IMR-90 (cell line): ENCODE measurements around the gene SNAPC4. TPM values are rescaled to one million over a fixed set of nuclear protein-coding genes. Genes with fewer than 3 reads are reported as not detected.
A peak's percentile ranks its signal among the peaks of the same experiment; 100 is the strongest.

ENCODE experiments used
- ATAC-seq: fragments of 200-7000 bp; cut with Tn5 transposase; 2 replicates; pipeline ENCODE4 v1.9.1; 2020; ENCODE audit warnings: low read depth, mild to moderate bottlenecking, moderate library complexity
- BruUV-seq: library from RNA; stranded (reverse); fragments of 400-500 nt; replicated peaks from 2 replicates; lab custom pipeline; 2021; lab: Mats Ljungman, UMichigan
- CTCF ChIA-PET: fragments of 300-600 bp; formaldehyde crosslinking; extraction: SDS; loops from one replicate; lab custom pipeline; 2021; ENCODE audit warnings: antibody characterized with exemption; lab: Yijun Ruan, JAX
- POLR2A ChIA-PET: fragments of 300-600 bp; sonication (Branson Sonifier 250); formaldehyde crosslinking; loops from one replicate; lab custom pipeline; 2022; ENCODE audit warnings: antibody characterized with exemption; ENCODE audit not compliant: unreplicated experiment; lab: Charles Lee
- DNase-seq: peaks from one replicate; pipeline ENCODE4 v3.0.0; 2013
- H2AFZ ChIP-seq: replicated peaks from 2 replicates; pipeline ENCODE3; 2013; ENCODE audit warnings: low read length, mild to moderate bottlenecking; ENCODE audit not compliant: poor library complexity
- H2AK5ac ChIP-seq: 2 replicates; pipeline ENCODE4 v1.6.1; 2013; ENCODE audit warnings: low read depth, low read length, inconsistent platforms
- H2AK9ac ChIP-seq: replicated peaks from 2 replicates; pipeline ENCODE3; 2013; ENCODE audit warnings: mild to moderate bottlenecking, low read depth, low read length, moderate library complexity; ENCODE audit not compliant: poor library complexity
- H2BK120ac ChIP-seq: 2 replicates; pipeline ENCODE4 v1.6.1; 2013; ENCODE audit warnings: low read depth, low read length, inconsistent platforms
- H2BK15ac ChIP-seq: 3 replicates; pipeline ENCODE4 v1.6.1; 2013; ENCODE audit warnings: low read depth, low read length, inconsistent platforms
- H2BK20ac ChIP-seq: 2 replicates; pipeline ENCODE4 v1.6.1; 2013; ENCODE audit warnings: low read depth, mild to moderate bottlenecking, inconsistent platforms, low read length, moderate library complexity
- H2BK5ac ChIP-seq: 2 replicates; pipeline ENCODE4 v1.6.1; 2013; ENCODE audit warnings: mild to moderate bottlenecking, low read depth, low read length, inconsistent platforms; ENCODE audit not compliant: poor library complexity, severe bottlenecking
- H3K14ac ChIP-seq: replicated peaks from 2 replicates; pipeline ENCODE4 v1.6.1; 2013; ENCODE audit warnings: low read depth, low read length, inconsistent platforms
- H3K18ac ChIP-seq: 2 replicates; pipeline ENCODE4 v1.6.1; 2013; ENCODE audit warnings: low read depth, low read length, control low read depth
- H3K23ac ChIP-seq: 2 replicates; pipeline ENCODE4 v1.6.1; 2013; ENCODE audit warnings: low read depth, low read length, inconsistent platforms
- H3K27ac ChIP-seq: 2 replicates; pipeline ENCODE4 v1.5.1; 2013; ENCODE audit warnings: mild to moderate bottlenecking, control low read depth, low read length; ENCODE audit not compliant: insufficient read depth
- H3K27me3 ChIP-seq: 2 replicates; pipeline ENCODE4 v1.6.1; 2013; ENCODE audit warnings: low read length; ENCODE audit not compliant: control insufficient read depth, insufficient read depth
- H3K36me3 ChIP-seq: 2 replicates; pipeline ENCODE4 v1.6.1; 2013; ENCODE audit warnings: low read length, mixed read lengths; ENCODE audit not compliant: control insufficient read depth, insufficient read depth
- H3K4ac ChIP-seq: 2 replicates; pipeline ENCODE4 v1.6.1; 2013; ENCODE audit warnings: low read depth, low read length, inconsistent platforms
- H3K4me1 ChIP-seq: 2 replicates; pipeline ENCODE4 v1.6.1; 2013; ENCODE audit warnings: low read length, mixed read lengths; ENCODE audit not compliant: control insufficient read depth, insufficient read depth
- H3K4me2 ChIP-seq: 2 replicates; pipeline ENCODE4 v1.6.1; 2013; ENCODE audit warnings: low read depth, mild to moderate bottlenecking, control low read depth, low read length, moderate library complexity
- H3K4me3 ChIP-seq: 2 replicates; pipeline ENCODE4 v1.5.1; 2013; ENCODE audit warnings: low read depth, mild to moderate bottlenecking, control low read depth, low read length, moderate library complexity; ENCODE audit not compliant: insufficient read depth
- H3K56ac ChIP-seq: 2 replicates; pipeline ENCODE4 v1.6.1; 2013; ENCODE audit warnings: low read length, inconsistent platforms; ENCODE audit not compliant: insufficient read depth; ENCODE audit errors: extremely low read depth
- H3K79me1 ChIP-seq, 2 experiments: 2 replicates each; pipeline ENCODE4 v1.6.1; 2013; ENCODE audit warnings: low read length in 2 of 2, inconsistent platforms in 1 of 2, low read depth in 1 of 2
- H3K9ac ChIP-seq: 2 replicates; pipeline ENCODE4 v1.6.1; 2013; ENCODE audit warnings: low read depth, low read length, control low read depth
- H3K9me1 ChIP-seq: 2 replicates; pipeline ENCODE4 v1.6.1; 2013; ENCODE audit warnings: low read length, inconsistent platforms; ENCODE audit not compliant: insufficient read depth
- H3K9me3 ChIP-seq: 2 replicates; pipeline ENCODE4 v1.6.1; 2013; ENCODE audit warnings: low read length; ENCODE audit not compliant: control insufficient read depth, insufficient read depth
- H4K20me1 ChIP-seq: 2 replicates; pipeline ENCODE4 v1.6.1; 2013; ENCODE audit warnings: low read length, inconsistent platforms; ENCODE audit not compliant: insufficient read depth
- H4K5ac ChIP-seq: 2 replicates; pipeline ENCODE4 v1.6.1; 2013; ENCODE audit warnings: mild to moderate bottlenecking, low read depth, low read length, control low read depth
- H4K8ac ChIP-seq, 2 experiments: 2 replicates each; pipeline ENCODE4 v1.6.1; 2013; ENCODE audit warnings: low read depth in 2 of 2, low read length in 2 of 2, control low read depth in 1 of 2, inconsistent platforms in 1 of 2
- H4K91ac ChIP-seq: 2 replicates; pipeline ENCODE4 v1.6.1; 2013; ENCODE audit warnings: low read depth, low read length, inconsistent platforms; ENCODE audit not compliant: insufficient read depth
- MAFK ChIP-seq: IDR thresholded peaks from 2 replicates; pipeline ENCODE4 v1.6.1; 2012; ENCODE audit warnings: low read depth, low read length, improper control_type of control experiment
- MAZ ChIP-seq: IDR thresholded peaks from 2 replicates; pipeline ENCODE4 v1.6.1; 2012; ENCODE audit warnings: low read depth, mild to moderate bottlenecking, low read length, improper control_type of control experiment, moderate library complexity, borderline replicate concordance
- WGBS, 2 experiments: methylation state at CpG; one replicate each; pipeline versions ENCODE4 v1.1.5 to v1.1.7; 2013; ENCODE audit warnings: missing lambda C conversion rate in 2 of 2; ENCODE audit not compliant: insufficient read length in 1 of 2; ENCODE audit errors: extremely low coverage in 2 of 2; 5-methylcytosine and 5-hydroxymethylcytosine counted together
- dilution Hi-C: fragments of 300-500 bp; cut with HindIII; formaldehyde crosslinking; loops from one replicate; pipeline ENCODE4 v1.14.3; 2018; ENCODE audit warnings: low sequenced_read_pairs; ENCODE audit not compliant: unreplicated experiment
- in situ Hi-C: fragments of 300-500 bp; cut with MboI; formaldehyde crosslinking; loops from 3 replicates; pipeline ENCODE4 v1.14.3; 2019; ENCODE audit warnings: low sequenced_read_pairs, inconsistent platforms, mixed read lengths
- intact Hi-C: fragments of 100-400 bp; cut with micrococcal nuclease; formaldehyde crosslinking; loops from 2 replicates; pipeline ENCODE4 v1.10.0; 2022
- polyA plus RNA-seq, 3 experiments: library from polyadenylated mRNA; depleted of rRNA; stranded (reverse); fragments of >200 nt; gene quantifications; 2 replicates each; pipeline ENCODE4 v1.2.3, GENCODE V29; 2012; ENCODE audit warnings: low replicate concordance in 1 of 3
- total RNA-seq: library from RNA; depleted of rRNA; stranded (reverse); fragments of >200 nt; gene quantifications from 2 replicates; pipeline ENCODE4 v1.2.3, GENCODE V29; 2012

SNAPC4 gene
- total and polyA plus RNA-seq, 2 of the 4 experiments (the other 2 are of a cell fraction): 2.5 to 6.5 TPM

DNA sequence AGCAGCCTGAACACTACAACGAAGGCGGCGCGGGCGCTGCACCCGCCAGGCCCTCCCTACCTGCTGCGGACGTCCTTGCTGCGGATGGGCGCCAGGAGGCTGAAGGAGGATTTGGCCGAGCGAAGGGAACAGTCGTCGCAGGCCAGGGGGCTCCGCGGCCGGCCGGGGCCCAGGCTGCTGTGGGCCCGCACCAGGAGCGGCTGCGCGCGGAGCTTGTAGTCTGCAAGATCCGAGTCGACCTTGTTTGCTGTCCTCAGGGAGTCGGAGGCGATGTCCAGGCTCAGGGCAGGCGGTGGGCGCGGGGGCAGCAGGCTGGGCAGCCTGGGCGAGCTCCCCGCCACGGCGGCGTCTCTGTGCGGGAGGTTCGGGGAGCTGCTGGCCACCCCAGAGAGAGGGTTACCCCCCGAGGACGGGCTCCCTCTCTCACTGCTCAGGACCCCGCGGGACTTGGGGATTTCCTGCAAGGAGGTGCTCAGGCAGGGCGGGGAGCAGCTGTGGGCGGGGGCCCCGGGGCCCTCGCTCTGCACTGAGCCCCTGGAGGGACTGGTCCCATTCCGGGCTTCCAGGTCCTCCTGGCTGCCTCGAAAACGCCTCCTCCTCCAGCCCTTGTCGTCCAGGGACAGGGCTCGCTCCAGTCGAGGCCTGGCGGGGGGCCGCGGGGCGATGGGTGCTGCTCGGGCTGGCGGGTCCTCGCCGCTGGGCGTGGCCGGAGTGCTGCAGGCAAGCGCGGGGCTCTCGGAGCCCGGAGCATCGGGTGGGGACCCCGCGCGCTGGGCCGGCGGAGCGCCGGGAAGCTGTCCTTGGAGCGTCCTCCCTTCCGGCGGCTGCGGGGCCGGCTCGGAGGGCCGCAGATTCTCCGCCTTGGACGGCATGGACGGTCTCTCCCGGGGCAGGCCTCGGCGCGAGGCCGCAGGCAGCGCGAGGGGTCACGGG lies 38.8 kb upstream of the SNAPC4 start:
- H3K9me1 ChIP-seq: peaks cover 8% of the 10 kb centered on the region; the same call in 1 of the 2 replicates
- ATAC-seq (peak; percentile 51), DNase-seq (peak; percentile 11)
- peak overlapping the region; percentile 66 for H2AK5ac ChIP-seq
- peak overlapping the region; percentile 66; the same call in 1 of the 2 replicates for H3K14ac ChIP-seq
- ChIA-PET CTCF (interaction anchor here (1.1 kb wide), 1 partner anchor 37 kb away, joined by 3 read pairs; no protein-coding TSS in a partner anchor), POLR2A (no interaction called here)
- H3K27me3 ChIP-seq: no peaks in the 10 kb centered on the region
- peak overlapping the region; percentile 55 for H3K4ac ChIP-seq
- TF ChIP-seq MAFK: no peak
- TF ChIP-seq MAZ: 0 out of 2 replicates have a peak, but pooled peaks have one; percentile 2
- no peak overlapping the region for H2BK20ac ChIP-seq
- H3K23ac ChIP-seq: peak overlapping the region; percentile 92
- H2BK120ac ChIP-seq: no peak overlapping the region
- in situ Hi-C loops: no loop called here
- H3K4me3 ChIP-seq: peak overlapping the region; percentile 90
- BruUV-seq: no TSS peak
- intact Hi-C loops: loop anchor here (1.0 to 2.0 kb wide), 2 partner anchors 24 to 44 kb away; partner anchors contain the start of gene SEC16A
- no peak overlapping the region for H3K18ac ChIP-seq
- H2BK5ac ChIP-seq: peak overlapping the region; percentile 68
- peak overlapping the region; percentile 87 for H3K4me2 ChIP-seq
- peak overlapping the region; percentile 73 for H3K27ac ChIP-seq
- peaks cover 70% of the 10 kb centered on the region for H4K20me1 ChIP-seq
- peaks cover 7% of the 10 kb centered on the region for H3K4me1 ChIP-seq
- peak overlapping the region; percentile 13; the same call in 1 of the 2 replicates for H3K56ac ChIP-seq
- H3K9me3 ChIP-seq: no peaks in the 10 kb centered on the region
- H4K5ac ChIP-seq: no peak overlapping the region
- peaks cover 6 to 68% of the 10 kb centered on the region in 2 experiments for H3K79me1 ChIP-seq
- 2% methylated on average over 58 of the region's 91 CpGs; no CpG with 5 or more reads in 1 of the 2 experiments for WGBS, 2 experiments
- H4K91ac ChIP-seq: peak overlapping the region; percentile 21; the same call in 1 of the 2 replicates
- H4K8ac ChIP-seq: peak overlapping the region in 1 of 2 experiments; percentile 76; a peak in 1 of 4 replicates
- peaks cover 49% of the 10 kb centered on the region for H3K36me3 ChIP-seq
- no peak overlapping the region for H2BK15ac ChIP-seq
- peak overlapping the region; percentile 89 for H3K9ac ChIP-seq
- peak overlapping the region; percentile 99 for H2AK9ac ChIP-seq
- dilution Hi-C loops: no loop called here
- H2AFZ ChIP-seq: peak overlapping the region; percentile 93
